ENCODE results near the gene TGDS. TPM values are rescaled to one million over a fixed set of nuclear protein-coding genes. Genes with fewer than 3 reads are reported as not detected.

Gene TGDS
- total RNA-seq, 2 experiments from 2014 or later: 7.7 to 8.0 TPM

DNA sequence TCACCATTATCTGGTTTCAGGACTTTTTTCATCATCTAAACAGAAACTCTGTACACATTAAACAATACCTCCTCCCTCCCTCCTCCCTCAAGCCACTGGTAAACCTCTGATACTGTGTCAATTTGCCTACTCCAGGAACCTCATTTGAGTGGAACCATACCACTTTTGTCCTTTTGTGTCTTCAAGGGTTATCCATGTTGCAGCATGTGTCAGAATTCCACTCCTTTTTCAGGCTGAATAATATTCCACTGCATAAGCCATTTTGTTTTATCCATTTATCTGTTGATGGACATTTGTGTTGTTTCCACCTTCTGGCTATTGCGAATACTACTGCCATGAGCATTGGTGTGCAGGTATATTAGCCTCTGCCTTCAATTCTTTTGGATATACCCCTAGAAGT is 27.5 kb downstream of the TGDS start:
- BruUV-seq (replicated peaks): no TSS peak
- Histone ChIP-seq H3K4me2 (ENCODE audit: low read length) (no peak overlapping the region), H3K9me2 (ENCODE audit: insufficient read depth, low read length) (no peaks in the 10 kb centered on the region), H3K9me3 (ENCODE audit: low read length) (no peaks in the 10 kb centered on the region), H3K27ac (ENCODE audit: low read depth, low read length, poor library complexity, severe bottlenecking) (no peak overlapping the region), H4K20me1 (ENCODE audit: insufficient read depth, low read length) (no peaks in the 10 kb centered on the region), H3K4me1 (ENCODE audit: insufficient read depth, low read length, poor library complexity, severe bottlenecking) (no peaks in the 10 kb centered on the region), H2AFZ (ENCODE audit: low read length) (no peak overlapping the region), H3K36me3 (ENCODE audit: insufficient read depth, low read length) (peaks cover 22% of the 10 kb centered on the region), H3K4me3 (ENCODE audit: low read depth, low read length, poor library complexity, severe bottlenecking) (no peak overlapping the region), H3K79me2 (ENCODE audit: insufficient read depth, low read depth, low read length) (no peaks in the 10 kb centered on the region)
- TF ChIP-seq EZH2phosphoT487 (IDR thresholded peaks at IDR 0.05; ENCODE audit: borderline replicate concordance, low read depth, low read length): no peak
- TF ChIP-seq, protein P1, sequence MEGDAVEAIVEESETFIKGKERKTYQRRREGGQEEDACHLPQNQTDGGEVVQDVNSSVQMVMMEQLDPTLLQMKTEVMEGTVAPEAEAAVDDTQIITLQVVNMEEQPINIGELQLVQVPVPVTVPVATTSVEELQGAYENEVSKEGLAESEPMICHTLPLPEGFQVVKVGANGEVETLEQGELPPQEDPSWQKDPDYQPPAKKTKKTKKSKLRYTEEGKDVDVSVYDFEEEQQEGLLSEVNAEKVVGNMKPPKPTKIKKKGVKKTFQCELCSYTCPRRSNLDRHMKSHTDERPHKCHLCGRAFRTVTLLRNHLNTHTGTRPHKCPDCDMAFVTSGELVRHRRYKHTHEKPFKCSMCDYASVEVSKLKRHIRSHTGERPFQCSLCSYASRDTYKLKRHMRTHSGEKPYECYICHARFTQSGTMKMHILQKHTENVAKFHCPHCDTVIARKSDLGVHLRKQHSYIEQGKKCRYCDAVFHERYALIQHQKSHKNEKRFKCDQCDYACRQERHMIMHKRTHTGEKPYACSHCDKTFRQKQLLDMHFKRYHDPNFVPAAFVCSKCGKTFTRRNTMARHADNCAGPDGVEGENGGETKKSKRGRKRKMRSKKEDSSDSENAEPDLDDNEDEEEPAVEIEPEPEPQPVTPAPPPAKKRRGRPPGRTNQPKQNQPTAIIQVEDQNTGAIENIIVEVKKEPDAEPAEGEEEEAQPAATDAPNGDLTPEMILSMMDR (conservative IDR thresholded peaks at IDR 0.05; ENCODE audit: low read length): no peak
- ChIA-PET POLR2A (no interaction called here), CTCF (ENCODE audit: unreplicated experiment) (no interaction called here)
- intact Hi-C loops (cut with micrococcal nuclease; ENCODE audit: unreplicated experiment): no loop called here
- no peak for DNase-seq (ENCODE audit: low spot score)

DNA sequence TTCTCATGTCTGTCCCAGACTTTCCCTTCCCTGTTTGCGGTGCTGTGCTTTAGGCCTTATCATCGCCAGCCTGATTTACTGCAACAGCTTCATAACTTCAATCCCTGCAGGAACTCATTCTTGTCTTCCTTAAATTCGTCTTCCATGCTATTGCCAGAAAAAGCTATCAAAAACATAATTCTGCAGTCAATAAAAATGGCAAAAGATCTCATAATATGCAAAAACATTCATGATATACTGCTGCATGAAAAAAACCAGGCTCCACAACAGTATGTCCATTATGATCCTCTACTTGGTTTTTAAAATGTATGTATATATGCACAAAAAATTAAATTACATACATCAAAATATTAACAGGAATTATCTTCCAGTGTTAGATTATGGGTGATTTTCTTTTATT is 28.4 kb downstream of the TGDS start:
- Histone ChIP-seq H3K27ac (ENCODE audit: low read depth, low read length, poor library complexity, severe bottlenecking) (no peak overlapping the region), H3K9me3 (ENCODE audit: low read length) (no peaks in the 10 kb centered on the region), H3K9me2 (ENCODE audit: insufficient read depth, low read length) (no peaks in the 10 kb centered on the region), H3K4me3 (ENCODE audit: low read depth, low read length, poor library complexity, severe bottlenecking) (no peak overlapping the region), H3K79me2 (ENCODE audit: insufficient read depth, low read depth, low read length) (no peaks in the 10 kb centered on the region), H4K20me1 (ENCODE audit: insufficient read depth, low read length) (no peaks in the 10 kb centered on the region), H3K4me2 (ENCODE audit: low read length) (no peak overlapping the region), H3K36me3 (ENCODE audit: insufficient read depth, low read length) (peaks cover 13% of the 10 kb centered on the region), H3K4me1 (ENCODE audit: insufficient read depth, low read length, poor library complexity, severe bottlenecking) (no peaks in the 10 kb centered on the region), H2AFZ (ENCODE audit: low read length) (no peak overlapping the region)
- TF ChIP-seq EZH2phosphoT487 (IDR thresholded peaks at IDR 0.05; ENCODE audit: borderline replicate concordance, low read depth, low read length): no peak
- TF ChIP-seq, protein P1 (conservative IDR thresholded peaks at IDR 0.05; ENCODE audit: low read length): no peak
- BruUV-seq (replicated peaks): no TSS peak
- CTCF ChIA-PET (ENCODE audit: unreplicated experiment): no interaction called here
- no peak for DNase-seq (ENCODE audit: low spot score)
- POLR2A ChIA-PET: interaction anchor here (1.0 kb wide), 1 partner anchor 12 kb away, joined by 3 read pairs; no protein-coding TSS in a partner anchor
- intact Hi-C loops (cut with micrococcal nuclease; ENCODE audit: unreplicated experiment): no loop called here

DNA sequence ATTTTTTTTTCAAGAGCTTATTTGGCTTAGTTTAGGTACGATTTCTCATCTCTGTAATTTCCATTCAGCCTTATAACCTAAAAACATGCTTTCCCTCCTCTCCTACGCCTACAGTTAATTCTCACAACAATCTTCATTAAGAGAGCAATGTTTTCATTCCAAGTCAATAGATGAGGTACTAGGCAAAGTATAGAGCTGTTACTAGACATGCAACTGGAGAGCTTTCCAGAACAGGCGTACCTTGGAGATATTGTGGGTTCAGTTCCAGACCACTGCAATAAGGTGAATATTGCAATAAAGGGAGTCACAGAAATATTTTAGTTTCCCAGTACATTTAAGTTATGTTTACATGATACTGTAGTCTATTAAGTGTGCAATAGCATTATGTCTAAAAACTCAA is 34.8 kb downstream of the TGDS start:
- POLR2A ChIA-PET: no interaction called here

More for the DNA sequence above, 34.8 kb downstream of the TGDS start:
- Histone ChIP-seq H2AFZ (ENCODE audit: low read length) (no peak overlapping the region), H3K27ac (ENCODE audit: low read depth, low read length, poor library complexity, severe bottlenecking) (no peak overlapping the region), H4K20me1 (ENCODE audit: insufficient read depth, low read length) (no peaks in the 10 kb centered on the region), H3K9me3 (ENCODE audit: low read length) (no peaks in the 10 kb centered on the region), H3K36me3 (ENCODE audit: insufficient read depth, low read length) (no peaks in the 10 kb centered on the region), H3K4me1 (ENCODE audit: insufficient read depth, low read length, poor library complexity, severe bottlenecking) (no peaks in the 10 kb centered on the region), H3K4me3 (ENCODE audit: low read depth, low read length, poor library complexity, severe bottlenecking) (no peak overlapping the region), H3K79me2 (ENCODE audit: insufficient read depth, low read depth, low read length) (no peaks in the 10 kb centered on the region), H3K9me2 (ENCODE audit: insufficient read depth, low read length) (no peaks in the 10 kb centered on the region), H3K4me2 (ENCODE audit: low read length) (no peak overlapping the region)
- TF ChIP-seq, protein P1 (conservative IDR thresholded peaks at IDR 0.05; ENCODE audit: low read length): no peak
- no peak for TF ChIP-seq EZH2phosphoT487 (IDR thresholded peaks at IDR 0.05; ENCODE audit: borderline replicate concordance, low read depth, low read length)
- no TSS peak for BruUV-seq (replicated peaks)
- CTCF ChIA-PET (ENCODE audit: unreplicated experiment): no interaction called here
- no peak for DNase-seq (ENCODE audit: low spot score)
- intact Hi-C loops (cut with micrococcal nuclease; ENCODE audit: unreplicated experiment): no loop called here

Measured in OCI-LY7 (cell line).